ENCODE data around the gene PUS1.
A peak's percentile ranks its signal among the peaks of the same experiment; 100 is the strongest.

Gene PUS1

GRCh38 chr12:131928080-131928710 lies 881 bp upstream of the PUS1 start (continued):
- TF ChIP-seq ZNF394 (tag by site-specific recombination; IDR thresholded peaks at IDR 0.05; ENCODE audit: borderline replicate concordance) (peak; percentile 92; the same call in 1 of the 2 replicates), ZNF341 (tag by site-specific recombination; IDR thresholded peaks at IDR 0.05; ENCODE audit: low read depth) (0 out of 2 replicates have a peak, but pooled peaks have one; percentile 22)

DNA sequence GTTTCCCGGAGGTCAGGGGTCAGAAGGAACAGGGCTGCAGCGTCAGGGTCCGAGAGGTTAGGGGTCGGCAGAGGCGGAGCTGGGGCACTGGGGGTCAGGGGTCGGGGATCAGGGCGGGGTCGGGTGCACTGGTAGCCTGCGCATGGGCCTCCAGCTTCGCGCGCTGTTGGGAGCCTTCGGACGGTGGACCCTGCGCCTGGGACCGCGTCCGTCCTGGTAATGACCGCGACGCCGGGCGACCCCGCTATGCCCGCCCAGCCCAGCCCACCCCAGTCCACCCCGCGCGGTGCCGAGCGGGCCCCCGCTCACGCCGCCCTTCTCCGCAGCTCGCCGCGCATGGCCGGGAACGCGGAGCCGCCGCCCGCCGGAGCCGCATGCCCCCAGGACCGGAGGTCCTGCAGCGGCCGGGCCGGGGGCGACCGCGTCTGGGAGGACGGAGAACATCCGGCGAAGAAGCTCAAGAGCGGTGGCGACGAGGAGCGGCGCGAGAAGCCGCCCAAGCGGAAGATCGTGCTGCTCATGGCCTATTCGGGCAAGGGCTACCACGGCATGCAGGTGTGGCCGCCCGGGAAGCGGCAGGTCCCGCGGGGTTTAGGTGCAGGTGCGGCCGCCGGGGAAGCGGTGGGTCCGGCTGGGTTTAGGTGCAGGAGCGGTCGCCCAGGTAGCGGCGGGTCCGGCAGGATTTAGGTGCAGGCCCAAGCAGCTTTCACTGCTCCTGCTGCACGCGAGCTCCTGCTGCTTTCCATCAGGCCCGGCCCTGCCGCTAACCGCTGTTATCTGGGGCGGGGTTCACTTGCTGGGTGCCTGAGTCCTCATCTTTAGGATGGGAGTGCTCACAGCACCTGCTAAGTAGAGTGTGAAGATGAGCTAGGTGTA lies 743 bp downstream of the PUS1 start:
- CTCF ChIA-PET = interaction anchor here (0.6 to 1.1 kb wide), 2 partner anchors 47 to 93 kb away, joined by 3 to 5 read pairs; no protein-coding TSS in a partner anchor
- POLR2A ChIA-PET = interaction anchor here (0.6 to 1.5 kb wide), 11 partner anchors 9 to 100 kb away, joined by 3 to 7 read pairs (median 3); partner anchors contain the start of gene EP400
- no peaks in the 10 kb centered on the region for H3K9me3 ChIP-seq (ENCODE audit: control insufficient read depth, insufficient read depth, low read depth, low read length)
- peak overlapping the region; percentile 90 for H3K4me3 ChIP-seq (ENCODE audit: low read depth, low read length)
- H3K27ac ChIP-seq (ENCODE audit: extremely low read depth, low read depth, low read length) = peak overlapping the region; percentile 78; the same call in 1 of the 2 replicates
- no peaks in the 10 kb centered on the region for H3K4me1 ChIP-seq (ENCODE audit: control insufficient read depth, insufficient read depth, low read length)
- H3K36me3 ChIP-seq (ENCODE audit: control insufficient read depth in 2 of 2, insufficient read depth in 1 of 2, low read length in 2 of 2) = peaks cover 22 to 43% of the 10 kb centered on the region in 2 experiments
- TF ChIP-seq, protein P1, sequence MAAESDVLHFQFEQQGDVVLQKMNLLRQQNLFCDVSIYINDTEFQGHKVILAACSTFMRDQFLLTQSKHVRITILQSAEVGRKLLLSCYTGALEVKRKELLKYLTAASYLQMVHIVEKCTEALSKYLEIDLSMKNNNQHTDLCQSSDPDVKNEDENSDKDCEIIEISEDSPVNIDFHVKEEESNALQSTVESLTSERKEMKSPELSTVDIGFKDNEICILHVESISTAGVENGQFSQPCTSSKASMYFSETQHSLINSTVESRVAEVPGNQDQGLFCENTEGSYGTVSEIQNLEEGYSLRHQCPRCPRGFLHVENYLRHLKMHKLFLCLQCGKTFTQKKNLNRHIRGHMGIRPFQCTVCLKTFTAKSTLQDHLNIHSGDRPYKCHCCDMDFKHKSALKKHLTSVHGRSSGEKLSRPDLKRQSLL (tag by site-specific recombination; IDR thresholded peaks at IDR 0.05) = no peak
- TF ChIP-seq ZNF518A (tag by site-specific recombination; conservative IDR thresholded peaks at IDR 0.05; ENCODE audit: low read depth) = no peak
- TF ChIP-seq ZSCAN16 (tag by site-specific recombination; IDR thresholded peaks at IDR 0.05) = 0 out of 2 replicates have a peak, but pooled peaks have one; percentile 3
- TF ChIP-seq ZNF600 (tag by site-specific recombination; IDR thresholded peaks at IDR 0.05) = peak; percentile 58
- TF ChIP-seq ZNF341 (tag by site-specific recombination; IDR thresholded peaks at IDR 0.05; ENCODE audit: low read depth) = peak; percentile 26; the same call in 1 of the 2 replicates
- TF ChIP-seq ZNF521 (tag by site-specific recombination; IDR thresholded peaks at IDR 0.05) = no peak
- TF ChIP-seq ZBTB48 (tag by site-specific recombination; IDR thresholded peaks at IDR 0.05) = peak; percentile 55; the same call in 1 of the 2 replicates
- peak; percentile 50 for TF ChIP-seq ZNF335 (tag by site-specific recombination; conservative IDR thresholded peaks at IDR 0.05)
- TF ChIP-seq PRDM1 (tag by site-specific recombination; IDR thresholded peaks at IDR 0.05) = 0 out of 2 replicates have a peak, but pooled peaks have one; percentile 13
- no peak for TF ChIP-seq ZNF2 (tag by site-specific recombination; IDR thresholded peaks at IDR 0.05)
- 0 out of 2 replicates have a peak, but pooled peaks have one; percentile 32 for TF ChIP-seq KLF7 (tag by site-specific recombination; IDR thresholded peaks at IDR 0.05; ENCODE audit: borderline replicate concordance)
- TF ChIP-seq YY1 (tag by site-specific recombination; IDR thresholded peaks at IDR 0.05) = 0 out of 2 replicates have a peak, but pooled peaks have one; percentile 15
- TF ChIP-seq KLF1 (tag by site-specific recombination; IDR thresholded peaks at IDR 0.05) = peak; percentile 53
- peak; percentile 36; the same call in 1 of the 2 replicates for TF ChIP-seq ZNF76 (tag by site-specific recombination; IDR thresholded peaks at IDR 0.05; ENCODE audit: borderline replicate concordance, low read depth)
- TF ChIP-seq ZBTB17 (tag by site-specific recombination; IDR thresholded peaks at IDR 0.05) = 0 out of 2 replicates have a peak, but pooled peaks have one; percentile 29
- no peak for TF ChIP-seq ZNF292 (tag by site-specific recombination; IDR thresholded peaks at IDR 0.05; ENCODE audit: borderline replicate concordance, low read depth)
- peak; percentile 78 for TF ChIP-seq ZNF10 (tag by site-specific recombination; IDR thresholded peaks at IDR 0.05)
- no peak for TF ChIP-seq ZNF571 (tag by site-specific recombination; IDR thresholded peaks at IDR 0.05)
- no peak for TF ChIP-seq ZBTB11 (tag by site-specific recombination; conservative IDR thresholded peaks at IDR 0.05; ENCODE audit: low read depth)
- no peak for TF ChIP-seq TCF7L2 (IDR thresholded peaks at IDR 0.05; ENCODE audit: borderline replicate concordance, low read depth, low read length)
- no peak for TF ChIP-seq ZNF549 (tag by site-specific recombination; IDR thresholded peaks at IDR 0.05)
- peak; percentile 62; the same call in 1 of the 2 replicates for TF ChIP-seq ZNF610 (tag by site-specific recombination; IDR thresholded peaks at IDR 0.05; ENCODE audit: borderline replicate concordance)
- TF ChIP-seq ZIC2 (tag by site-specific recombination; IDR thresholded peaks at IDR 0.05) = peak; percentile 20; the same call in 1 of the 2 replicates

Measured in HEK293 (cell line).